Ovary (tissue), 3 donors: ENCODE data around the gene RASA4B.
"Not testable (repeated sequence)": the region's sequence is repeated elsewhere in the genome, so short reads cannot be mapped to it uniquely, and the experiment has no call there.

Experiments
- CTCF ChIP-seq, 3 donors: fragments of 450-650 bp in 2 of 3; fragments of 200-600 bp in 1 of 3; IDR thresholded peaks; one replicate each; pipeline versions ENCODE4 v1.5.1 to v1.8.0; 2016 to 2022; ENCODE audit warnings: antibody characterized with exemption in 3 of 3, mild to moderate bottlenecking in 1 of 3
- EP300 ChIP-seq: sonication (generic); formaldehyde crosslinking; IDR thresholded peaks from one replicate; pipeline ENCODE4 v1.6.1; 2017; ENCODE audit warnings: antibody characterized with exemption
- POLR2A ChIP-seq: fragments of 450-650 bp; IDR thresholded peaks from one replicate; pipeline ENCODE4 v1.6.1; 2017; ENCODE audit warnings: antibody characterized with exemption, mild to moderate bottlenecking, moderate library complexity
- donor health status: DM: no; HTN: no; CAD: no.

- not testable (repeated sequence) for TF ChIP-seq POLR2A, EP300
- TF ChIP-seq CTCF (IDR thresholded peaks at IDR 0.05) = peak; percentile 13 to 37 (median 22)
Observed at GRCh38 chr7:102478314-102479208, 39.0 kb downstream of the RASA4B start, which contains the start of gene POLR2J.
